GM12874 (cell line): ENCODE measurements around the gene STK39.

Experiments
- TF ChIP-seq, protein P1 (sequence below): IDR thresholded peaks from 2 replicates; pipeline ENCODE4 v1.5.1; 2011; ENCODE audit warnings: low read depth, mild to moderate bottlenecking, control low read depth, low read length, moderate library complexity; ENCODE audit not compliant: insufficient read depth

Gene STK39

DNA sequence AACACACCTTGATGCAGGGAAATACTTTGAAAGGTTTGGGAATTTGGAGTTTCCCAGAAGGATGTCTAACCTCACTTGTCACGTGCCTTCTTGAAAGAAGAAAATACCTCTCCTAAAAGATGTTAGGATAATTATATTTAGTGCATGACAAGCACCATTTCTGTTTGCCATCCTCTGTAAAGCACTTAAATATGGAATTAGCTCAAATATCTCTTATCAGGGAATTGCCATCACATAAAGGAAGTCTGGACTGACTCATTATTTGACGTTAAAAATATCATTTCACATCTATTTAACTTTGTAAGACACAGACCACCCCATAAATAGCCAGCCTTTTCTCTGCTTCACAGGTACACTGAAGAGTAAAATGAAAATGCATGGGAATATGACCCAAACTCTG, 140.1 kb downstream of the STK39 start:
- TF ChIP-seq, protein P1, sequence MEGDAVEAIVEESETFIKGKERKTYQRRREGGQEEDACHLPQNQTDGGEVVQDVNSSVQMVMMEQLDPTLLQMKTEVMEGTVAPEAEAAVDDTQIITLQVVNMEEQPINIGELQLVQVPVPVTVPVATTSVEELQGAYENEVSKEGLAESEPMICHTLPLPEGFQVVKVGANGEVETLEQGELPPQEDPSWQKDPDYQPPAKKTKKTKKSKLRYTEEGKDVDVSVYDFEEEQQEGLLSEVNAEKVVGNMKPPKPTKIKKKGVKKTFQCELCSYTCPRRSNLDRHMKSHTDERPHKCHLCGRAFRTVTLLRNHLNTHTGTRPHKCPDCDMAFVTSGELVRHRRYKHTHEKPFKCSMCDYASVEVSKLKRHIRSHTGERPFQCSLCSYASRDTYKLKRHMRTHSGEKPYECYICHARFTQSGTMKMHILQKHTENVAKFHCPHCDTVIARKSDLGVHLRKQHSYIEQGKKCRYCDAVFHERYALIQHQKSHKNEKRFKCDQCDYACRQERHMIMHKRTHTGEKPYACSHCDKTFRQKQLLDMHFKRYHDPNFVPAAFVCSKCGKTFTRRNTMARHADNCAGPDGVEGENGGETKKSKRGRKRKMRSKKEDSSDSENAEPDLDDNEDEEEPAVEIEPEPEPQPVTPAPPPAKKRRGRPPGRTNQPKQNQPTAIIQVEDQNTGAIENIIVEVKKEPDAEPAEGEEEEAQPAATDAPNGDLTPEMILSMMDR: no peak

DNA sequence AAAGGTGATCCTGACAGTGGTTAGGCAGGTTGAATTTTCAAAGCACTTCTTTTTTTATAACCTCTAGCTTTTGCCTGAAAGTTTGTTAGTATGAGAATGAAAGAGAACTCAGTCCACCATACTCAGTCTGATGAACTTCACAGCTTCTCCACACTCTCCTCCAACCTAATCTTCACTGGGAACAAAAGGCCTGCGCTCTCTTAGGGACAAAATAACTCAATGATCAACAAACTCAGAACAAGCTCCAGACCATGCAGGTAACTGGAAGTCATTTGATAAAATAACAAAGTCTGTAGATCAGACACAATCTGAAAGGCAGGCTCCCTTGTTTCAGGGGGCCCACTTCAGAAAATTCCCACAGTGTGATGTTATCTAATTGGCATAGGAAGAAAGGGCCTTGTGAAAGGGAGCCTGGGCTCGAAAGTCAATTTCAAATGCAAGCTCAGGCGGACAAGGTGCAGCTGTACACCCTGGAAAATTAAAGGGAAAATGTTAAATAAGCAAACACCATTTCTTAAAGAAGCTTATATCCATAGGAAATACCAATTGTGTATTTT, 142.2 kb downstream of the STK39 start:
- TF ChIP-seq, protein P1: no peak

DNA sequence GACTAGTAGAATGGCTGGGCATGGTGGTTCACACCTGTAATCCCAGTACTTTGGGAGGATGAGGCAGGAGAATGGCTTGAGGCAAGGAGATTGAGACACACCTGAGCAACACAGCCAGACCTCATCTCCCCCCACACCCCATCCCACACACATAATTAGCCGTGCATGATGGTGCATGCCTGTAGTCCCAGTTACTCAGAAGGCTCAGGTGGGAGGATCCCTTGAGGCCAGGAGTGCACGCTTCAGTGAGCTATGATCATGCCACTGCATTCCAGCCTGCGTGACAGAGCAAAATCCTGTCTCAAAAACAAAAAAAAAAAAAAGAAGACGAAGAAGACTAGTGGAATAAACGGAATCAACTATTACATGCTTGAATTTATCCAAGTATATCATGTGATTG, 150.0 kb downstream of the STK39 start:
- TF ChIP-seq, protein P1: no peak

DNA sequence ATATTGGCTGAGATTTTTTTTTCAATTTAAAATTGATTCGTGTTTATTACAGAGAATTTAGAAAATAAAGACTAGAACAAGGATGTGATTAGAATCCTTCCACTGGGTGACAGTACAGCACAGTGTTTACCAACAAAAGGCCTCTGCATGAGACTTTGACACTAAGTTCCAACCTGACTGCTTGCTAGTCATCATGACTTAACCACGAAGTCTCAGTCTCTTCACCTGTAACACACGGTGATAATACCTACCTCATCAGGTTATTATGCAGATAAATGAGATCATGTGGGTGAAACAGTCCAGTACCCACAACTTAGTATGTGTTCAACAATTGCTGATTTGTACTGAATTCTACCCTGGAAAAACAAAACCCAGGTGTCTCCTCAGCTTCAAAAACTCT, 151.2 kb downstream of the STK39 start:
- TF ChIP-seq, protein P1: no peak

DNA sequence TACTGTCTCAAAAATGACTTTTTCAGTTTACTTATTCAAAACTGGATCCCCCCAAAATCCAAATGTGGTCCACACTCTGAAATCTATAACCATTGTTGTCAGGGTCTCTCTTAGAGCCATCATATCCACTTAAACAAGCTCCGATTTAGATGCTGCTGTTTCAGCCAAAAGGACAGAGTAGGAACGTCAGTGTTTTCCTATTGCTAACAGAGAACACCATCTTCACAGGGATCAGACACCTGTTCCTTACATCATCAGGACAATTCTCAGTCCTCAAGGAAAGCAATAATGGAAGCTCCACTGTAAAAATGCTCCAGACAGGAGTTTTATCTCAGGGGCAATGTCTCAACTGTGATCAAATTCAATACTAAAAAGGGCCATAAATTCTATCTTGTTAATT, 155.4 kb downstream of the STK39 start:
- TF ChIP-seq, protein P1: no peak

DNA sequence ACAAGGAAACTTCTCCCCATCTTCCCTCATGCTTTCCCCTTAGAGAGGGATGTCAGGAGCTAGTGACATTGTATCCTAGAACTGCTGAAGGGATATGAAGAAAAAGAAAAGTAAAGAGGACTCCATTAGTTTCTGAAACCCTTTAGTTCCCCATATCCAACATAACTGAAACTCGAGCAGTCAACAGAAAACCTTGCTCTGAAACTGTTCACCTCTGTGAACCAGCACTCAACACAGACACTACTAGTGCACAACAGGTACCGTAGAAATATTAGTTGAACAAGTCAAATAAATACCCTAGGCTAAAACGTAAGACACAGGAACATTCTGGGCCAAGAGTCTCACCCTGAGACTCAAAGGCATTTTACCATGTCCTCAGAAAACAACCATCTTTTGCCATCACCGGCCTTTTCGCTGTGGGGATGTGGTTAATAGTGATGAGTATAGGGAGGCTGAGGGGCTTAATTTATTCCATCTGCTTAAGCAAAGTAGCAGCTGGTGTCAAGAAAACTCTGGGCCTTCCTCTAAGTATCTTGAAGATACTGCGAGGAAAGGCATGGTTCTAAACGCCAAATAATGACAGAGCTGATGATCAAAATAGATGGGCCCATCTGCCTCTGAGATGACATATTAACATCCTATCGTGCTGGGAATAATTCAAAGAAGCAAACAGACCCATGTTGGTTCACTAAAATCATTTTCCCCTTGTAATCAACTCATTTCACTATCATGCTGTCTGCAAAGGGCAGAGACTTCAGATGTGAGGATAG, 156.8 kb downstream of the STK39 start:
- TF ChIP-seq, protein P1: no peak

DNA sequence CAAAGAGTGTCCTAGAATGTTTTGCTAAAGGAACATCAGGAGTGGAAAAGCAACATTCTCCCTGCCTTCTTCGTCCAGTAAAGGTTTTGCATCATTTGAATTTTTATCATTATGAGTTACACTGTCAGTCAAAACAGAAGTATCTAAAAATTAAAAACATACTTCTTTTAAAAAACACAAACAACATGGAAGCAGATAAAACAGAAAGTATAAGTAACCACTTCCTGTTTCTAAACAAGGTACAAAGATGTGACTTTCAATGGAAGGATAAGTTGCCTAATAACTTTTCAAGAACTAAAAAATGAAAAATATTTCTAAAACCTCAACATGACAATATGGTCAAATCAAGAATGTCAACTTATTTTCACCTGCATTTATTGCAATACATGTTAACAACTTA, 158.2 kb downstream of the STK39 start:
- TF ChIP-seq, protein P1: no peak
